Cortex of kidney (tissue), 1 donor: ENCODE results near the gene SLC34A1.

Experiments
- DNase-seq: peaks from one replicate; lab custom pipeline; 2025; lab: John Stamatoyannopoulos, UW

Gene SLC34A1

DNA sequence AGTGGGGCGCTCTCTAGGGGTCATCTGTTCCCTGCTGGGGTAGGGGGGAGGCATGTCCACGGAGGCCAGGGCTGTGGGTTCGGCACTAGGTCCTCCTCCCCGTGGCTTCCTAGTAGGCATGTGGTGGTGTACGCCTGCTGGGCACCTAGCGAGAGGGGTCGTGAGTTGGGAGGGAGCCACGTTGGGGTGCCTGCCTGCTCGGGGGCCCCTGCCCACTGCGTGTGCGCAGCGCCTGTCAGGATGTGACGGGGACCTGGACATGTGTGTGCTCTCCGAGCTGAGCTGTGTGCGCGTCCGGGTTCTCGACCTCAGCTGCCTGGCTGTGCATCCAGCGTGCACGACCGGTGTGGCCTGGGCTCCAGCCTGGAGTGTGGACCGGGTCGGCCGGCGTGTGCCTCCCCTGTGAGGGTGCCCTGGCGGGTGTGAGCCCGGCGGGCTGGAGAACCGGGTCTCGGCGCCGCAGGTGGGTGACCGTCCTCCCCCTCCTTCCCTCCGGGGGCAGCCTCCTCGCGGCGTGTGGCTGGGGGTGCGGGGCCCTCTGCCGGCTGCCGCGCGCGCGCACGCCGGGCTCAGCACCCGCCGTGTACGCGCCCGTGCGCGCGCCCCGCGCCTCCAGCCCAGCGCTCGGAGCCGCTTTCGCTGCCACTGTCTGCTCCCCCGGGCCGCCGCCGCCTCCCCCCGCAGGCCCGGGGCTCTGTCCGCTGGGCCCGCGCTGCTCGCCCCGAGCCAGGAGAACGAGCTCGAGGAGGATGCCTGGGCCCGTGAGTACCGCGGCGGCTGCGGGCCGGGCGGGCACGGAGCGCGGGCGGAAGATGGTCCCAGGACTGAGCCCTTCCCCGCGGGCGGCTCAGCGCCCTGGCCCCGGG is 62.2 kb downstream of the SLC34A1 start, which contains the start of gene PRR7:
TSS of gene PRR7 (plus strand) at position 615 of the 866 bp plus-strand sequence. CDS start 8,254 bp downstream, outside the sequence.
- no peak for DNase-seq

DNA sequence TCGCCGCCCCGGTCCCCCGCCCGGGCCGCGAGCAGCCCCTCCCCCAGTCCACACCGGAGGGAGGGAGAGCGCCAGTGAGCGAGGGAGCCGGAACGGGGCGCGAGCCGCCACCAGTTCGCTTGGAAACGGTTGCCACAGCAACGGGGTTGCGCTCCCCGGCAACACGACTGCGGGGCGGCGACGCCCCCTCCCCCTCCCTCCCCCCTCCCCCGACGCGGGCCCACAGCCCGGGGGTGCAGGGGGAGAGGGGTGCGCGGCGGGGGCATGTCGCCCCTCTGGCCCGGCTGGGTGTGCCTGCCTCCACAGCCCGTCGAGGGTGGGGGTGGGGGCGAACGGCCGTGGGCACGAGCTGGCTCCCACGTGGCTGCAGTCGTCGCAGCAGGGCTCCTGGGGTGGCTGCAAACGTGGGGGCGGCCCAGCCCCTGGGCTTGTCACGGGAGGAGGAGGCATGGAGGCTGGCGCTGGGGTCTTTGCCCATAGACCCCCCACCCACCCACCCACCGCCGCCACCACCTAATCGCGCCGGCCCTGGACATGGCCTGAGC is 62.9 kb downstream of the SLC34A1 start:
- no peak for DNase-seq

DNA sequence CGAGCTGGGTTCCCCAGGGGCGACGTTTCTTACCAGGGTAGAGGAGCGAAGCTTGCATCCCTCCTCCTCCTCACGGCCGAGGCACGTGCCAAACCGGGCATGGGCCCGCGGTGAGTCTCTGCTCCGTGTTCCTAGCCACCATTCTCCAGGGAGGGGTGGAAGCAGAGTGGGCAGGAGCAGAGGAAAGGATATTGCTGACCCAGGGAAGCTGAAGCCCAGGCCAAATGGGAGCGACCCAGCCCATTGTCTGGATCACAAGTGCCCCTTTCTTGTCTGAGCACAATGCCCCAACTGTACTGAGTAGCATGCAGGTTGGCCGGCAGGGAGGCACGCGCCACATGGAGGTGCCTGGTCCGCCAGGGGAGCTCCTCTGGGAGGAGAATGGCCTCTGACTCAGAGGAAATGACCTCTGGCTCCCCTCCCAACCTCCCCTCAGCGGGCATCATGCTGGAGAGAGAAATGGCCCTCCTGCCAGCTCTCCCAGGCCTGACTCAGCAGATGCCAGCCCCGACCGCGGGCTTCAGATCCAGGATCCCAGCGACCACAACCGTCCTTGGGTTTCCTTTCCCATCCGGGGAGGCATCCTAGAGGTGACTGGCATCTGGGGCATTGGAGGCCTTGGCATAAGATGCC is 63.5 kb downstream of the SLC34A1 start:
- no peak for DNase-seq
